Tibial artery (tissue), 4 donors: ENCODE results near the gene COPS7A.
"Not testable (repeated sequence)": the region's sequence is repeated elsewhere in the genome, so short reads cannot be mapped to it uniquely, and the experiment has no call there.

Experiments used
- DNase-seq, 2 donors: peaks; one replicate each; pipeline ENCODE4 v3.0.0-alpha.2; 2019
- H3K27ac ChIP-seq, 2 donors: fragments of 200-600 bp; sonication (generic) in 1 of 2; 1 replicate in 1 of 2; 2 replicates in 1 of 2; pipeline ENCODE4 v1.5.1; 2018 to 2019; ENCODE audit warnings: mild to moderate bottlenecking in 1 of 2
- H3K27me3 ChIP-seq, 2 donors: fragments of 200-600 bp; sonication (generic) in 1 of 2; one replicate each; pipeline versions ENCODE4 v1.5.1 to v1.6.0; 2016 to 2019
- H3K36me3 ChIP-seq, 3 donors: fragments of 200-600 bp; sonication (generic) in 2 of 3; one replicate each; pipeline ENCODE4 v1.5.1; 2016 to 2019; ENCODE audit warnings: mild to moderate bottlenecking in 2 of 3
- H3K4me1 ChIP-seq, 4 donors: fragments of 200-600 bp; sonication (generic) in 2 of 4; 1 replicate in 3 of 4; 2 replicates in 1 of 4; pipeline ENCODE4 v1.5.1; 2016 to 2019
- H3K4me3 ChIP-seq, 2 donors: fragments of 200-600 bp; sonication (generic) in 1 of 2; 1 replicate in 1 of 2; 2 replicates in 1 of 2; pipeline ENCODE4 v1.5.1; 2018 to 2019; ENCODE audit warnings: mild to moderate bottlenecking in 2 of 2
- H3K9me3 ChIP-seq, 3 donors: fragments of 200-600 bp; sonication (generic) in 1 of 3; one replicate each; pipeline ENCODE4 v1.5.1; 2016 to 2019
- CTCF ChIP-seq, 2 experiments: fragments of 200-600 bp in 1 of 2; fragments of 450-650 bp in 1 of 2; IDR thresholded peaks; one replicate each; pipeline ENCODE4 v1.5.1; 2017 to 2019; ENCODE audit warnings: antibody characterized with exemption in 2 of 2, mild to moderate bottlenecking in 1 of 2, moderate library complexity in 1 of 2
- intact Hi-C: fragments of 100-400 bp; cut with DNase I; formaldehyde crosslinking; loops from one replicate; pipeline ENCODE4 v1.15.0; 2023; ENCODE audit warnings: low total_unique reads

Gene COPS7A

GRCh38 chr12:6742834-6743233 is 19.0 kb downstream of the COPS7A start:
- no peaks in the 10 kb centered on the region for H3K27me3 ChIP-seq
- peaks cover 7 to 26% (median 10%) of the 10 kb centered on the region in 3 donors for H3K36me3 ChIP-seq
- no peak for TF ChIP-seq CTCF (IDR thresholded peaks at IDR 0.05)
- H3K4me1 ChIP-seq: no peaks in the 10 kb centered on the region
- intact Hi-C loops: no loop called here
- DNase-seq: no peak
- no peak overlapping the region for H3K27ac ChIP-seq
- no peak overlapping the region for H3K4me3 ChIP-seq
- no peaks in the 10 kb centered on the region for H3K9me3 ChIP-seq

- H3K27ac ChIP-seq, H3K9me3 ChIP-seq, H3K4me3 ChIP-seq, H3K27me3 ChIP-seq, H3K4me1 ChIP-seq, intact Hi-C loops, DNase-seq: not testable (repeated sequence)
- peaks cover 11 to 30% (median 14%) of the 10 kb centered on the region in 3 donors for H3K36me3 ChIP-seq
Measured at GRCh38 chr12:6743300-6743699, 19.5 kb downstream of the COPS7A start.

GRCh38 chr12:6745741-6746525 is 22.1 kb downstream of the COPS7A start:
- intact Hi-C loops: no loop called here
- Histone ChIP-seq H3K4me3 (no peak overlapping the region), H3K4me1 (no peaks in the 10 kb centered on the region), H3K9me3 (no peaks in the 10 kb centered on the region), H3K27ac (no peak overlapping the region), H3K27me3 (no peaks in the 10 kb centered on the region), H3K36me3 (peaks cover 37 to 57% (median 38%) of the 10 kb centered on the region in 3 donors)
- TF ChIP-seq CTCF (IDR thresholded peaks at IDR 0.05): no peak
- no peak for DNase-seq

- Histone ChIP-seq H3K4me1 (peaks cover 0 to 11% (median 9%) of the 10 kb centered on the region in 4 donors), H3K9me3 (no peaks in the 10 kb centered on the region), H3K27me3 (no peaks in the 10 kb centered on the region), H3K4me3 (no peak overlapping the region), H3K36me3 (peaks cover 46 to 68% (median 47%) of the 10 kb centered on the region in 3 donors), H3K27ac (no peak overlapping the region)
- TF ChIP-seq CTCF (IDR thresholded peaks at IDR 0.05): no peak
- intact Hi-C loops: no loop called here
- no peak for DNase-seq
Measured at GRCh38 chr12:6747216-6747615, 23.4 kb downstream of the COPS7A start.

GRCh38 chr12:6748761-6749160 is 24.9 kb downstream of the COPS7A start:
- H3K27ac ChIP-seq: no peak overlapping the region
- DNase-seq: no peak
- intact Hi-C loops: no loop called here
- peaks cover 46 to 68% (median 47%) of the 10 kb centered on the region in 3 donors for H3K36me3 ChIP-seq
- no peaks in the 10 kb centered on the region for H3K9me3 ChIP-seq
- H3K4me3 ChIP-seq: no peak overlapping the region
- peaks cover 0 to 14% (median 12%) of the 10 kb centered on the region in 4 donors for H3K4me1 ChIP-seq
- H3K27me3 ChIP-seq: no peaks in the 10 kb centered on the region
- TF ChIP-seq CTCF (IDR thresholded peaks at IDR 0.05): no peak

GRCh38 chr12:6750506-6750905 is 26.7 kb downstream of the COPS7A start:
- TF ChIP-seq CTCF (IDR thresholded peaks at IDR 0.05): no peak
- no peaks in the 10 kb centered on the region for H3K9me3 ChIP-seq
- no peak overlapping the region for H3K4me3 ChIP-seq
- intact Hi-C loops: loop anchor here (5.0 kb wide), 1 partner anchor 77 kb away; the partner anchor contains the start of gene P3H3
- H3K27ac ChIP-seq: no peak overlapping the region
- no peaks in the 10 kb centered on the region for H3K27me3 ChIP-seq
- no peak for DNase-seq
- peaks cover 46 to 66% (median 47%) of the 10 kb centered on the region in 3 donors for H3K36me3 ChIP-seq
- peaks cover 0 to 19% (median 13%) of the 10 kb centered on the region in 4 donors for H3K4me1 ChIP-seq
